Esophagus muscularis mucosa (tissue), 4 donors: ENCODE measurements around the gene PLK1. TPM values are rescaled to one million over a fixed set of nuclear protein-coding genes. Genes with fewer than 3 reads are reported as not detected.

ENCODE experiments used
- DNase-seq: peaks from one replicate; pipeline ENCODE4 v3.0.0-alpha.2; 2017; ENCODE audit errors: extremely low spot score
- H3K27ac ChIP-seq, 4 donors: fragments of 200-600 bp; sonication (generic); replicated peaks in 1 of 4; 1 replicate in 3 of 4; 2 replicates in 1 of 4; pipeline ENCODE4 v1.5.1; 2016 to 2019; ENCODE audit warnings: mild to moderate bottlenecking in 1 of 4
- H3K27me3 ChIP-seq, 4 donors: fragments of 200-600 bp; sonication (generic); one replicate each; pipeline versions ENCODE4 v1.5.1 to v1.6.0; 2016 to 2019
- H3K36me3 ChIP-seq, 4 donors: fragments of 200-600 bp; sonication (generic); one replicate each; pipeline ENCODE4 v1.5.1; 2016 to 2019
- H3K4me1 ChIP-seq, 4 donors: fragments of 200-600 bp; sonication (generic); one replicate each; pipeline ENCODE4 v1.5.1; 2016 to 2019
- H3K4me3 ChIP-seq, 4 donors: fragments of 200-600 bp; sonication (generic); 1 replicate in 2 of 4; 2 replicates in 2 of 4; pipeline ENCODE4 v1.5.1; 2016 to 2019; ENCODE audit warnings: mild to moderate bottlenecking in 4 of 4, moderate library complexity in 1 of 4
- H3K9me3 ChIP-seq, 4 donors: fragments of 200-600 bp; sonication (generic); 1 replicate in 3 of 4; 2 replicates in 1 of 4; pipeline ENCODE4 v1.5.1; 2016 to 2019
- EP300 ChIP-seq: sonication (generic); formaldehyde crosslinking; IDR thresholded peaks from one replicate; pipeline ENCODE4 v1.6.1; 2017; ENCODE audit warnings: antibody characterized with exemption
- POLR2A ChIP-seq: fragments of 450-650 bp; IDR thresholded peaks from one replicate; pipeline ENCODE4 v1.6.1; 2017; ENCODE audit warnings: antibody characterized with exemption, moderate library complexity, mild to moderate bottlenecking, low read depth
- POLR2AphosphoS5 ChIP-seq, 2 donors: sonication (generic); formaldehyde crosslinking; IDR thresholded peaks; one replicate each; pipeline ENCODE4 v1.6.1; 2017; ENCODE audit warnings: antibody characterized with exemption in 2 of 2
- WGBS: methylation state at CpG from one replicate; pipeline ENCODE4 v1.1.5; 2018; 5-methylcytosine and 5-hydroxymethylcytosine counted together
- intact Hi-C: fragments of 100-400 bp; cut with DNase I; formaldehyde crosslinking; loops from one replicate; pipeline ENCODE4 v1.15.1; 2023
- total RNA-seq, 4 donors: library from RNA; depleted of rRNA; stranded (reverse); fragments of >200 nt; gene quantifications; one replicate each; pipeline versions ENCODE4 v1.1.0 to v1.2.1, GENCODE V29; 2016
- TF ChIP-seq, protein P1 (sequence below), 3 experiments: fragments of 200-600 bp in 2 of 3; fragments of 450-650 bp in 1 of 3; sonication (generic) in 2 of 3; IDR thresholded peaks; one replicate each; pipeline ENCODE4 v1.5.1; 2017 to 2019; ENCODE audit warnings: antibody characterized with exemption in 3 of 3, mild to moderate bottlenecking in 2 of 3, moderate library complexity in 1 of 3

The PLK1 gene
- total RNA-seq, 4 donors from 2014 or later, result 0.42 to 2.1 (median 1.3) TPM

DNA sequence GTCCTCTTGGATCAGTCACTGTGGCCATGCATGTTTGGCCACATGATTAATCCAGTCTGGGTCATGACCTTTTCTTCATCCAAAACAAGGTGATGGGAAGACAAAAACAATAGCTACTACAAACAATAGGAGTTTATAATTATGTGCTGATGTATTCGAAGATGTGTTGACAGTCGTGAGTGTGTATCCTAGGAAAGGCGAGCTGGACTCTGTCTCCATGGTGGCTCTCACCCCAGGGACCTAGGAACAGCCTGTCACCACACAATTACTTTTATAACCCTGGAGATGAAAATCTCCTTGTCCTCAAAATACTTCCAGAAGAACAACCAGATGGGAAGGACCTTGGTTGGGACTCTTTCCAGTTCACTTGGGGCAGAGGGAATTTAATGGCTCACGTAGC lies 9.8 kb upstream of the PLK1 start:
- no peak for DNase-seq
- H3K36me3 ChIP-seq, result peaks cover 46 to 97% (median 82%) of the 10 kb centered on the region in 4 donors

DNA sequence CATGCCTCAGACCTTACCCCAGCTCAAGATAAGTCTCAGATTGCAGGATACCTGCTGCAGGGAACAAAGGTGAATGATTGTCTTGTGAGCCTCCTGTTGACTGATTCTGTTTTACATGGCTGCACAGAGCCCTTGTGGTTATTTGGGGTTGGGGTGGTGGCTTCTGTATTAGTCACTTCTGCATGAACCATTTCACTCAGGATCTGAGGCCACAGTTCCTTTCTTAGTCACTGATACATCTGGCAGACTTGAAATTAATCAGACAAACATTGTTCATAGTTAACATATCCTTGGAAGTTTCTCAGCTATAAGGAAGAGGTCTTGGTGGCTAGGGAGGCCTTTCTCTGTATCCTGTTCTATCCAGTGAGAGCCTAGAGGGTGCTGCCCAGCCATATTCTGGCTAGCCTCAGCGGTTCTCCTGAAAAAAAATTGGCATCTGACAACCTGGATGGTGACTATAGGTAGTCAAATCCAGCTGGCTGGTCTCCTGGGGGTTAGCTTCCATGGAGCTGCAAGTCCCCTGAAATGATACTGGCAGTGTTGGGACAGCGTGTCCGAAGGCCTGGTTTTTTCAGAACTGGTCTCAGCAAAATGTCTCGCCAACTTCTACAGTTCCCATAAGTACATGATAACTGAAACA lies 8.4 kb upstream of the PLK1 start:
- Histone ChIP-seq H3K9me3 (no peaks in the 10 kb centered on the region), H3K27me3 (no peaks in the 10 kb centered on the region), H3K4me3 (no peak overlapping the region), H3K27ac (no peak overlapping the region), H3K36me3 (peaks cover 41 to 92% (median 74%) of the 10 kb centered on the region in 4 donors), H3K4me1 (no peaks in the 10 kb centered on the region)
- DNase-seq, result no peak
- WGBS, result 93% methylated on average over 4 of the region's 4 CpGs
- intact Hi-C loops, result no loop called here
- TF ChIP-seq POLR2A, result no peak

More for the DNA sequence above, 9.8 kb upstream of the PLK1 start:
- no peak for TF ChIP-seq POLR2A
- TF ChIP-seq EP300, result no peak
- TF ChIP-seq POLR2AphosphoS5 (IDR thresholded peaks at IDR 0.05), result no peak
- Histone ChIP-seq H3K4me3 (no peak overlapping the region), H3K9me3 (no peaks in the 10 kb centered on the region), H3K27me3 (no peaks in the 10 kb centered on the region), H3K27ac (no peak overlapping the region), H3K4me1 (no peaks in the 10 kb centered on the region)
- 90% methylated on average over 4 of the region's 4 CpGs for WGBS
- intact Hi-C loops, result no loop called here

DNA sequence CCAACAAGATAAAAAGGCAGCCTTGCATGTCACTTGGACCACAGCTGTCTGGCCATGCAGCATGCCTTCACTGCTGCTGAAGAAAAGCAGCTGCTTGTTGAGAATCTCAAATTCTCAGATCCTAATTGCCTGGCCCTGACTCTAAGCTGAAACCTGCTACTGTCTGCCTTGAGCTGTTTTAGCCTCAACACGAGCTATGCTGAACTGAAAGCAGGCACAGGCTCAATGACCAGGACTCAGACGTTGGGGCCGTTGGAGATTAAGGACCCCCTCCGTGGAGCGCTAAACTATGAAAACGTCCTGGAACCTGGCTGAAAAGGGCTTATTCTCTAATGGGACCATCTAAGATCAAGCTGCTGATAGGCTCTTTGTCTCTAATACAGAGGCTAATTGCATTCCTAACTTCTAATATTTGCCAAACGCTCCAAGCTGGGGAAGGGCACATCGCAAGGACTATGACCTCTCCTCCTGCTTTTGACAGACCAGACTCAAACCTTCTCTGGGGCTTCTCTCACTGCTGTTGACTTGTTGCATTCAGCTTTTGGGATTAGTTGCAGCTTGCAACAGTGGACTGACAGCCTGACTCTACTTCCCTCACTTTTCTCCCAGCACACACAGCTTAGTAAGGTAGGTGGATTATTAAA lies 4.6 kb upstream of the PLK1 start:
- H3K27ac ChIP-seq, result no peak overlapping the region
- 74% methylated on average over 8 of the region's 8 CpGs for WGBS
- intact Hi-C loops, result no loop called here
- TF ChIP-seq POLR2A (no peak), POLR2AphosphoS5 (IDR thresholded peaks at IDR 0.05) (no peak), EP300 (no peak)
- TF ChIP-seq, protein P1, sequence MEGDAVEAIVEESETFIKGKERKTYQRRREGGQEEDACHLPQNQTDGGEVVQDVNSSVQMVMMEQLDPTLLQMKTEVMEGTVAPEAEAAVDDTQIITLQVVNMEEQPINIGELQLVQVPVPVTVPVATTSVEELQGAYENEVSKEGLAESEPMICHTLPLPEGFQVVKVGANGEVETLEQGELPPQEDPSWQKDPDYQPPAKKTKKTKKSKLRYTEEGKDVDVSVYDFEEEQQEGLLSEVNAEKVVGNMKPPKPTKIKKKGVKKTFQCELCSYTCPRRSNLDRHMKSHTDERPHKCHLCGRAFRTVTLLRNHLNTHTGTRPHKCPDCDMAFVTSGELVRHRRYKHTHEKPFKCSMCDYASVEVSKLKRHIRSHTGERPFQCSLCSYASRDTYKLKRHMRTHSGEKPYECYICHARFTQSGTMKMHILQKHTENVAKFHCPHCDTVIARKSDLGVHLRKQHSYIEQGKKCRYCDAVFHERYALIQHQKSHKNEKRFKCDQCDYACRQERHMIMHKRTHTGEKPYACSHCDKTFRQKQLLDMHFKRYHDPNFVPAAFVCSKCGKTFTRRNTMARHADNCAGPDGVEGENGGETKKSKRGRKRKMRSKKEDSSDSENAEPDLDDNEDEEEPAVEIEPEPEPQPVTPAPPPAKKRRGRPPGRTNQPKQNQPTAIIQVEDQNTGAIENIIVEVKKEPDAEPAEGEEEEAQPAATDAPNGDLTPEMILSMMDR (IDR thresholded peaks at IDR 0.05), result no peak
- peaks cover 4 to 58% (median 36%) of the 10 kb centered on the region in 4 donors for H3K36me3 ChIP-seq
- peaks cover 8 to 13% (median 11%) of the 10 kb centered on the region in 4 donors for H3K4me1 ChIP-seq
- H3K4me3 ChIP-seq, result no peak overlapping the region
- H3K27me3 ChIP-seq, result no peaks in the 10 kb centered on the region
- DNase-seq, result no peak
- H3K9me3 ChIP-seq, result no peaks in the 10 kb centered on the region

DNA sequence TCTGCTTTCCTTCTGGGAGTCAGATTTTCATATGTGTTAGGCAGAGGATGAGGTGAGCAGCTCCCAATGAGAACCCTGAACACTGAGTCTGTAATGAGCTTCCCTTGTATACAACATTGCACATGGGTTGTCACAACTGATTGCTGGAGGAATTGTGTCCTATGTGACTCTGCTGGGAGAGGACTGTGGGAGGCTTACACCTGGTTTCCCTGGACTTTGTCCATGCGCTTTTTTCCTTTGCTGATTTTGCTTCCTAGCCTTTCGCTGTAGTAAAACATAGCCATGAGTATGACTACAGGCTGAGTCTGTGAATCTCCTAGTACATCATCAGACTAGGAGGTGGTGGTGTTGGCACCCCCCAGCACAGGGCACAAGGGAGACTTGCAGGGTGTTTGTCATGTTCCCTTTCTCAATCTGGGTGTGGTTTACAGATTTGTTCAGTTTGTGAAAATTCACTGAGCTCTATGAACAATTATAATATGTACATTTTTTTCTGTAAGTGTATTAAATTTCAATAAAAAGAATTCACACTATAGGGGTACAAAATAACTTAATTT lies 1.7 kb upstream of the PLK1 start:
- WGBS, result 97% methylated on average over 2 of the region's 2 CpGs
- peaks cover 0 to 50% (median 26%) of the 10 kb centered on the region in 4 donors for H3K36me3 ChIP-seq
- intact Hi-C loops, result no loop called here
- DNase-seq, result no peak
- H3K27me3 ChIP-seq, result no peaks in the 10 kb centered on the region
- no peaks in the 10 kb centered on the region for H3K9me3 ChIP-seq
- H3K4me1 ChIP-seq, result peaks cover 12 to 21% (median 18%) of the 10 kb centered on the region in 4 donors
- no peak overlapping the region for H3K27ac ChIP-seq
- no peak overlapping the region for H3K4me3 ChIP-seq
- TF ChIP-seq EP300 (no peak), POLR2A (no peak), POLR2AphosphoS5 (IDR thresholded peaks at IDR 0.05) (no peak)
- TF ChIP-seq, protein P1 (IDR thresholded peaks at IDR 0.05), result no peak

DNA sequence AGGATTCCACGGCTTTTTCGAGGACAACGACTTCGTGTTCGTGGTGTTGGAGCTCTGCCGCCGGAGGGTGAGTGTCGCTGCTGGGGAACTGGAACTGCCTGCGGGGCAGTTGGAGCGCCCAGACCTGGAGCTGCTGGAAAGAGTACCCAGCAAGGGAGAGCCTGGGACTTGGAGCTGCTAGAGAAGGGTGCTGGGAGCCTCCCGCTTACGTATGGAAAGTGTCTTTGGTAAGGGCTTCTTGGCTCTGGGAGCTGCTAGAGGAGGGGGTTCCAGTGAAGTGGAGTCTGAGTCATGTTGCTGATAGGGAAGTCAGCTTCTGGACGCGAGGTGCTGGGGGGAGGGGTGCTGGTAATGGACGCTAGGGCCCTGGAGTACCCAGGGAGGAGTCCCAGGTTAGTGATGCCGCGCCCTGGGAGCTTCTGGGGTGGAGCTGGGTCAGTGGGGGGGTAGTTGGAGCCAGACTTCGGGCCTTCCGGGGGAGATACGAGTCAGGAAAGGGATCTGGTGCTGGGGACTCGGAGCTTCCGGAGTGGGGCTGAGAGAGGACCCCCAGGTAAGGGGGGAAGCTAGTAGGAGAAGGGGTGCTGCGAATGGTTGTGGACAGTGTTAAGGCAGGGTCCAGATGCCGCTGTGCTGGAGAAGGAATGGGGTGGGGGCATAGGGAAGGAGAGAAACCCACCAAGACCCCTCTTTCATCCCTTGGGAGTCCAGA lies 741 bp downstream of the PLK1 start:
- WGBS, result 8% methylated on average over 22 of the region's 24 CpGs
- intact Hi-C loops, result no loop called here
- H3K9me3 ChIP-seq, result no peaks in the 10 kb centered on the region

DNA sequence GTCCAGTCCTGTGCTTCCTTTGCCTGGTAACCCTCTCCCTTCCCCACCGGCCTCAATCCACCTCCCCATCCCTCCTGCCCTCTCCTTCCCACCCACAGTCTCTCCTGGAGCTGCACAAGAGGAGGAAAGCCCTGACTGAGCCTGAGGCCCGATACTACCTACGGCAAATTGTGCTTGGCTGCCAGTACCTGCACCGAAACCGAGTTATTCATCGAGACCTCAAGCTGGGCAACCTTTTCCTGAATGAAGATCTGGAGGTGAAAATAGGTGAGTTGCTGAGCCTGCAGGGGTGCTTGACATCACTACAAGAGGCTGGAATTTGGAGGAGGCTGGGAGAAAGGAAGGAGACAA lies 1.3 kb downstream of the PLK1 start:
- H3K9me3 ChIP-seq, result no peaks in the 10 kb centered on the region
- 40% methylated on average over 6 of the region's 6 CpGs for WGBS
- intact Hi-C loops, result no loop called here

More for the DNA sequence above, 741 bp downstream of the PLK1 start:
- no peak for DNase-seq
- H3K4me1 ChIP-seq, result peaks cover 12 to 21% (median 18%) of the 10 kb centered on the region in 4 donors
- no peak for TF ChIP-seq POLR2A
- no peak for TF ChIP-seq EP300
- H3K27me3 ChIP-seq, result no peaks in the 10 kb centered on the region
- H3K4me3 ChIP-seq, result peak overlapping the region; percentile 52 to 61 (median 58)
- no peak overlapping the region for H3K27ac ChIP-seq
- H3K36me3 ChIP-seq, result peaks cover 0 to 47% (median 26%) of the 10 kb centered on the region in 4 donors

More for the DNA sequence above, 1.3 kb downstream of the PLK1 start:
- Histone ChIP-seq H3K27me3 (no peaks in the 10 kb centered on the region), H3K4me3 (no peak overlapping the region), H3K27ac (no peak overlapping the region), H3K36me3 (peaks cover 0 to 45% (median 27%) of the 10 kb centered on the region in 4 donors), H3K4me1 (peaks cover 12 to 21% (median 18%) of the 10 kb centered on the region in 4 donors)
- TF ChIP-seq POLR2A (no peak), EP300 (no peak), POLR2AphosphoS5 (IDR thresholded peaks at IDR 0.05) (no peak)
- TF ChIP-seq, protein P1 (IDR thresholded peaks at IDR 0.05), result no peak
- DNase-seq, result no peak
